Spinal cord (tissue), 10 donors: Measurements from ENCODE around the gene LCN15. TPM values are rescaled to one million over a fixed set of nuclear protein-coding genes. Genes with fewer than 3 reads are reported as not detected.

Experiments
- DNase-seq, 6 donors: peaks; one replicate each; pipeline versions ENCODE4 v3.0.0 to v3.0.0-alpha.2; 2013 to 2015; ENCODE audit warnings: low spot score in 6 of 6, low read depth in 4 of 6
- H3K27ac ChIP-seq: one replicate; pipeline ENCODE4 v1.5.1; 2013; ENCODE audit warnings: low read depth, low read length, control low read depth
- H3K27me3 ChIP-seq: one replicate; pipeline ENCODE4 v1.6.1; 2013; ENCODE audit warnings: low read length; ENCODE audit not compliant: control insufficient read depth, insufficient read depth
- H3K36me3 ChIP-seq: one replicate; pipeline ENCODE4 v1.6.1; 2013; ENCODE audit warnings: low read length; ENCODE audit not compliant: control insufficient read depth, insufficient read depth
- H3K4me1 ChIP-seq: one replicate; pipeline ENCODE4 v1.6.1; 2013; ENCODE audit warnings: low read length; ENCODE audit not compliant: control insufficient read depth, insufficient read depth
- H3K4me3 ChIP-seq: one replicate; pipeline ENCODE4 v1.5.1; 2013; ENCODE audit warnings: low read depth, low read length, control low read depth
- H3K9me3 ChIP-seq: one replicate; pipeline ENCODE4 v1.6.1; 2013; ENCODE audit warnings: low read length; ENCODE audit not compliant: control insufficient read depth, insufficient read depth
- WGBS: methylation state at CpG from one replicate; pipeline ENCODE4 v1.1.5; 2013; ENCODE audit warnings: missing lambda C conversion rate; ENCODE audit not compliant: insufficient coverage; 5-methylcytosine and 5-hydroxymethylcytosine counted together
- long read RNA-seq, 4 donors: transcript quantifications; one replicate each; lab custom pipeline, GENCODE V29; 2026
- polyA plus RNA-seq, 2 donors: library from polyadenylated mRNA; unstranded; fragments of 120-200 nt; gene quantifications; one replicate each; pipeline ENCODE4 v1.2.1, GENCODE V29; 2013; ENCODE audit not compliant: insufficient read length in 2 of 2
- total RNA-seq, 2 donors: library from RNA; depleted of rRNA in 1 of 2; stranded (reverse); fragments of 120-200 nt in 1 of 2; fragments of >200 nt in 1 of 2; gene quantifications; one replicate each; pipeline versions ENCODE4 v1.2.3 to v1.2.4, GENCODE V29; 2013 to 2014
- donor health status: healthy.

Gene LCN15, protein sequence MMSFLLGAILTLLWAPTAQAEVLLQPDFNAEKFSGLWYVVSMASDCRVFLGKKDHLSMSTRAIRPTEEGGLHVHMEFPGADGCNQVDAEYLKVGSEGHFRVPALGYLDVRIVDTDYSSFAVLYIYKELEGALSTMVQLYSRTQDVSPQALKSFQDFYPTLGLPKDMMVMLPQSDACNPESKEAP
- total RNA-seq (not detected), polyA plus RNA-seq (under 1 TPM in 1 of 2 donors, not detected in 1; 0.14 TPM)
- long read RNA-seq, donor 1 = 0 reads
- long read RNA-seq, donor 2 = 0 reads
- long read RNA-seq, donor 3 = 0 reads
- long read RNA-seq, donor 4 = 0 reads

DNA sequence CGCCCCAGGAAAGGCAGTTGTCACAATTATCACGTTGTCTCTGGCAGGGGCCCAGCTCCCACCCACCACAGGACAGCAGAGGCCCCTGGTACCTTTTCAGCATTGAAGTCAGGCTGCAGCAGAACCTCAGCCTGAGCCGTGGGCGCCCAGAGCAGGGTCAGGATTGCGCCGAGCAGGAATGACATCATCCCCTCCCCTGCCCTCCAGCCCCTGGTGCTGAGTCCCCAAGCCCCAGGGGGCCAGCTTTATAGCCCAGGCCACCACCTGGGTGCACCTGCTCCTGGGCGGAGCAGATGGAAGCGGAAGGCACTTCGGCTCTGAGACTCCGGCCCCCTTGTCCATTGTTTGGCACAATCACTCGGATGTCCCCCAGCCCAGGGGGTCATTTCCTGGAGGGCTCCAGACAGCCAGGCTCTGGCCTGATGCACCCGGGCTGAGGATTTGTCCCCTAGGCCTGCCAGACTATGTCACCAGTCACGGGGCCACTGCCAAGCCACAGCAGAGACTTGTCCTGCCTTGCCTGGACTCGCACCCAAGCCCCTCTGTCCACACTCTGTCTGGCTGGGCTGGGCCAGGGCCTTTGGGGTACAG is at the start of gene LCN15:
Gene LCN15, minus strand, starts transcription at position 218 of the 591 bp plus-strand sequence. Its CDS starts 30 bp downstream, at position 188.
- Histone ChIP-seq H3K27ac (no peak within 1 kb of the TSS), H3K36me3 (no peaks in the 10 kb centered on the region), H3K4me3 (no peak within 1 kb of the TSS), H3K4me1 (peaks cover 10% of the 10 kb centered on the region), H3K9me3 (no peaks in the 10 kb centered on the region), H3K27me3 (peaks cover 11% of the 10 kb centered on the region)
- 70% methylated on average over 14 of the region's 14 CpGs for WGBS
- no peak for DNase-seq

DNA sequence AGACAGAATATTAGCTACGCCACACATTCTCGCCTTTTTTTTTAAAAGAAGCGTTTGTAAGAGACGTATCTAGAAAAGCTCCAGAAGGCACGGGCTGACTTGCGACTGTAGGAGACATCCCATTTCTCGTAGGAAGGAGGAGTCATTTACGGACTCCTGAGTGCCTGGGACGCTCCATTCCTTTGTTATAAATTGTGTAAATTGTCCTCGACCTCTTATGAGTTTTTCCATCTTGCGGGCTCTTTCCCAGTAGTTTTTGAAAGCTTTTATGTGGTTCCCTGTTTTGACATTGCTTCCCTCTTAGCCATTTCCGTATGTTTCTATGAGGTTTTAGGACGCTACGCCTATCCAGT is 44.5 kb upstream of the LCN15 start:
- peak in 2 of 6 donors; percentile 39 to 42 for DNase-seq
- 0% methylated on average over 4 of the region's 14 CpGs for WGBS
- H3K27ac ChIP-seq = no peak overlapping the region

DNA sequence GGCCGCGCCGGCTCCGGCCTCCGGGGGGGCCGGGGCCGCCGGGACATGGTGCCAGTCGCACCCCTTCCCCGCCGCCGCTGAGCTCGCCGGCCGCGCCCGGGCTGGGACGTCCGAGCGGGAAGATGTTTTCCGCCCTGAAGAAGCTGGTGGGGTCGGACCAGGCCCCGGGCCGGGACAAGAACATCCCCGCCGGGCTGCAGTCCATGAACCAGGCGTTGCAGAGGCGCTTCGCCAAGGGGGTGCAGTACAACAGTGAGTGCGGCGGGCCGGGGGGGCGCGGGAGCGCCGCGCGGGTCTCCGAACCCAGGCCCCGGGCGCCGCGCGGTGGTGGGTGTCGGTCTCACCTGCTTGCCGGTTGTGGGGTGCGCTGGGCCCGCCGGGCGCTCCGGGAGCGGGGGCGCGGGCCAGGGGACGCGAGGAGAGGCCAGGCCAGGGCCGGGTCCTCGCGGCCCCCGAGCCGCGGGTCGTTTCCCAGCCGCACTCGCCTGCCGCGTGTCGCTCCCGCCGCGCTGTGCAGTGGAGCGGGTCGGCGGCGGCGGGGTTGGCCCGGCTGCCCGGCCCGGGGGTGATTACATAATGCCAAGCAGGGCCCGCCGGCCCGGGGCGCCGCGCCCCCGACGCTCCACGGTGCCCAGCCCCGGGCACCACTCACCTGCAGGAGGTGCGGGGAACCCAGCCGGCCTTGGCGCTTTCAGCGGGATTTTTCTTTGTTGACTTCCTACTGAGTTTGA is 43.9 kb upstream of the LCN15 start:
- H3K27me3 ChIP-seq = no peaks in the 10 kb centered on the region
- peak overlapping the region; percentile 71 for H3K4me3 ChIP-seq
- peak in 2 of 6 donors; percentile 53 for DNase-seq
- H3K36me3 ChIP-seq = peaks cover 61% of the 10 kb centered on the region
- H3K4me1 ChIP-seq = peaks cover 24% of the 10 kb centered on the region
- under 1% methylated on average over 93 of the region's 93 CpGs for WGBS
- H3K27ac ChIP-seq = peak overlapping the region; percentile 69
- H3K9me3 ChIP-seq = no peaks in the 10 kb centered on the region

More for the DNA sequence above, 44.5 kb upstream of the LCN15 start:
- H3K36me3 ChIP-seq = peaks cover 59% of the 10 kb centered on the region
- no peaks in the 10 kb centered on the region for H3K9me3 ChIP-seq
- peaks cover 24% of the 10 kb centered on the region for H3K4me1 ChIP-seq
- peak overlapping the region; percentile 43 for H3K4me3 ChIP-seq
- no peaks in the 10 kb centered on the region for H3K27me3 ChIP-seq

DNA sequence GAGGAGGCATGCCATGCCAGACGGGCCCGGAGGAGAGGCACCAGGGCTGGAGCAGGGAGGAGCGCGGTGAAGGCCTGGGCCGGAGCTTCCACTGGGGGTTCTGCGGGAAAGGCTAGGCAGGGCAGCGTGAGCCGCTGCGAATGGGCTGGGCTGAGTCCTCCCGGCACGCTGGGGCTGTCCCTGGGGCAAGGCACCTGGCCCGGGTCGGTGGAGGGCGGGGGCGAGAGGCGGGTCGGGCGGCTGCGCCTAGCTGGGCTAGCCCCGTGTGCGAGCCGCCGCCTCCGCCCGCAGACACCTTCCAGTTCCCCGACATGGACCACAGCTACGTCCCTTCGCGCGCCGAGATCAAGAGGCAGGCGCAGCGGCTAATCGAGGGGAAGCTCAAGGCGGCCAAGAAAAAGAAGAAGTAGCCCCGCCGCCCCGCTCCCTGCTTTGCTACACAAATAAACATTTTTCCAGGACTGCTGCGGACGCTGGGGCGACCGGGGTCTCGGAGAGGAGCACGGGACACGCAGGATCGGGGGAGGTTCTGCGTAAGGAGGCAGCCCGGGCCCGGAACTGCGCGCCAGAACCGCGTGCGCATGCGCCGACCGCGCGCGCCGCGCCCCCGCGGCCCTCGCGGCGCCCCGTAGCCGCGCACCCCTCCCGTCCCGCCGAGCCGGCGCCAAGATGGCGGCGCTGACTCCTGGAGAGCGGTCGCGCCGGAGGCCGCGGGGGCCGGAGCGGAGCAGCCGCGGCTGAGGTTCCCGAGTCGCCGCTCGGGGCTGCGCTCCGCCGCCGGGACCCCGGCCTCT is 43.2 kb upstream of the LCN15 start, which contains the start of gene RABL6:
Gene RABL6, plus strand, starts transcription at position 668 of the 794 bp plus-strand sequence. CDS start 249 bp downstream, outside the sequence.
- peak within 1 kb of the TSS; percentile 78 for H3K27ac ChIP-seq
- H3K36me3 ChIP-seq = peaks cover 60% of the 10 kb centered on the region
- peaks cover 1% of the 10 kb centered on the region for H3K27me3 ChIP-seq
- H3K4me1 ChIP-seq = peaks cover 24% of the 10 kb centered on the region
- peak within 1 kb of the TSS; percentile 71 for H3K4me3 ChIP-seq
- under 1% methylated on average over 92 of the region's 96 CpGs for WGBS
- no peaks in the 10 kb centered on the region for H3K9me3 ChIP-seq
- peak in 3 of 6 donors; percentile 62 to 94 (median 90) for DNase-seq

DNA sequence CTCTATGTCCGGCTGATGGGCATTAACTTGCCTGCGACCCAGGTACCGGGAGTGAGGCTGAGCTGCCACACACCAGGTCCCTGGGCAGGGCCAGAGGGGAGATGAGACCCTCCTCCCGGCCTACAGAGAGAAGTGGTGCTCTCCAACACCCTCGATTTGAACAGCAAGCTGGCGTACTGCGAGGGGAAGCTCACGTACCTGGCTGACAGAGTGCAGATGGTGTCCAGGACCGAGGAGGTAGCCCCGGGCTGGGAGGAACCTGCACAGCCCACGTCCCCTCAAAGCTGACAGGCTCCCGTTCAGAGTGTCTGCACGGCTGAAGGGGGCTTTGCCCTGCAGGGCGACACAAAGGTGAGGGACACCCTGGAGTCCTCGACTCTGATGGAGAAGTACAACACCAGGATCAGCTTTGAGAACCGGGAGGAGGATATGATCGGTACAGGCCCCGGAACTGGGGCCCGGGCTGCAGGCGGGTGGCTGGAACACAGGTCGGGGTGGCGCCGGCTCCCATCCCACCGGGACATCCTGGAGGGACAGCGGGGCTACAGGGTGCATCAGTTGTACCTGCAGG is 42.4 kb upstream of the LCN15 start:
- no peak overlapping the region for H3K27ac ChIP-seq
- WGBS = 75% methylated on average over 25 of the region's 25 CpGs

DNA sequence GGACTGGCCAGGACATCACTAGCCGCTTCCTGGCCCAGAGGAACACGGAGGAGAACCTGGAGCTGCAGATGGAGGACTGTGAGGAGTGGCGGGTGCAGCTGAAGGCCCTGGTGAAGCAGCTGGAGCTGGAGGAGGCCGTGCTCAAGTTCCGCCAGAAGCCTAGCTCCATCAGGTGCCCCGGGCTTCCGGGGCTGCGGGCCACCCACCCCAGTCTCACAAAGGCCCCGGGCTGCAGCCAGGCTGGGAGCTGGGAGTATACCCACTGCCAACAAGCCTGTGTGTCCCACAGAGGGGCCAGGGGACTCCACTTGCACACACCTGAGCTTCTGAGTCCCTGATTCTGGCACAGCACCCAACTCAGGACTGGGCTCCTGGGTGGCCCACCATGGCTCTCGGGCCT is 41.7 kb upstream of the LCN15 start:
- peaks cover 27% of the 10 kb centered on the region for H3K4me1 ChIP-seq
- H3K36me3 ChIP-seq = peaks cover 55% of the 10 kb centered on the region
- H3K27ac ChIP-seq = no peak overlapping the region
- DNase-seq = no peak
- WGBS = 95% methylated on average over 9 of the region's 10 CpGs
- peaks cover 10% of the 10 kb centered on the region for H3K27me3 ChIP-seq
- H3K9me3 ChIP-seq = no peaks in the 10 kb centered on the region
- no peak overlapping the region for H3K4me3 ChIP-seq

More for the DNA sequence above, 42.4 kb upstream of the LCN15 start:
- Histone ChIP-seq H3K4me1 (peaks cover 24% of the 10 kb centered on the region), H3K27me3 (peaks cover 5% of the 10 kb centered on the region), H3K9me3 (no peaks in the 10 kb centered on the region), H3K4me3 (peak overlapping the region; percentile 63), H3K36me3 (peaks cover 62% of the 10 kb centered on the region)
- no peak for DNase-seq

DNA sequence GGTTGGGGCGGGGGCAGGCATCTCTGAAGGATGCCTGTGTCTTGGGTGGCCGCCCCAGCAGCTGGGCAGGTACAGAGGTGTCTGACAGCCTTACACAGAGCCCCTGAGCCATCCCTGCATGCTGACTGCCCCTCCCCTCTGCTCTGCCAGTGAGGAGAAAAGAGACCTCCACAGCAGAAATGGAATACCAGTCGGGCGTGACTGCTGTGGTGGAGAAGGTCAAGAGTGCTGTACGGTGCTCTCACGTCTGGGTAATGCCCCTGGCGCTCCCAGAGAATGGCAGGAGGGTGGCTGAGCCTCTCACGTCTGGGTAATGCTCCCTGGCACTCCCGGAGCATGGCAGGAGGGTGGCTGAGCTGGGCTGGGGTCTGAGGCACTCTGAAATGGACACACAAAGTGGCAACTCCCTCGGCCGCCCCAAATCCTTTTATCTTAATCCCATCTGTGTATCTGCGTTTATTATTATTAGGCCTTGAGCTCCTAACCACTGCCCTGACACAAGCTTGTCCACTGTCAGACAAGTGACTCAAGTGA is 41.0 kb upstream of the LCN15 start:
- DNase-seq = no peak
- H3K4me1 ChIP-seq = peaks cover 35% of the 10 kb centered on the region
- WGBS = 93% methylated on average over 11 of the region's 12 CpGs
- peaks cover 50% of the 10 kb centered on the region for H3K36me3 ChIP-seq
- H3K27ac ChIP-seq = no peak overlapping the region
- peaks cover 16% of the 10 kb centered on the region for H3K27me3 ChIP-seq
- H3K9me3 ChIP-seq = no peaks in the 10 kb centered on the region
- H3K4me3 ChIP-seq = no peak overlapping the region

DNA sequence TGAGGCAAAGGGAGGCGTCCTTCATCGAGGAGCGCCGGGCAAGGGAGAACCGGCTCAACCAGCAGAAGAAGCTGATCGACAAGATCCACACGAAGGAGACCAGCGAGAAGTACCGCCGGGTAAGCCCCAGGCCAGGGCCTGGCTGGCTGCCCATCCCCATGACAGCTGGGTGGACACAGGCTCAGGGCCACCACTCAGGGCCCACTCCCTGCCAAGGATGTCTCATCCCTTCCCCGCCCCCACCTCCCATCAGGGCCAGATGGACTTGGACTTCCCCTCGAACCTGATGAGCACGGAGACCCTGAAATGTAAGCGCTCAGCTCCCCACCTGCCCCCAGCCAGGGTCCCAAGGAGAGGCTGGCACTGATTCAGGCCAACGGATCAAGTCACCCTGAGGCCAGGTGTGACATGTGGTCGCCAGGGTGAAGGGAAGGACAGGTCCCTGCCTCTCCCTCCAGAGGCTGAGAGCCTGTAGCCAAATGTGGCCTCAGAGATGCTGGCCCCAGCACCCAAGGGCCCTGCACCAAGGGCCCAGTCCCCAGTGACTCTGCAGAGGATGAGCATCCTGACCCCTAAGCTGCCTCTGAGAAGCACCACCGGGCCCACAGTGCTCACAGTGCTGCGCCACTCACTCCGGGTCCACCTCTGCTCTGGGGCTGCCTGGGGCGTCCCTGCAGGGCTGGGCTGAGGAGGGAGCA is 40.3 kb upstream of the LCN15 start:
- DNase-seq = no peak
- H3K4me1 ChIP-seq = peaks cover 36% of the 10 kb centered on the region
- H3K27ac ChIP-seq = no peak overlapping the region
- H3K4me3 ChIP-seq = no peak overlapping the region
- no peaks in the 10 kb centered on the region for H3K9me3 ChIP-seq
- H3K27me3 ChIP-seq = peaks cover 19% of the 10 kb centered on the region
- WGBS = 90% methylated on average over 19 of the region's 20 CpGs
- H3K36me3 ChIP-seq = peaks cover 46% of the 10 kb centered on the region
